Gastroesophageal sphincter (tissue), 3 donors: ENCODE measurements around the gene OLIG1.

Experiments
- POLR2A ChIP-seq, 2 donors: fragments of 450-650 bp; IDR thresholded peaks; one replicate each; pipeline ENCODE4 v1.6.1; 2017; ENCODE audit warnings: antibody characterized with exemption in 2 of 2, mild to moderate bottlenecking in 2 of 2, moderate library complexity in 1 of 2
- POLR2AphosphoS5 ChIP-seq: sonication (generic); formaldehyde crosslinking; IDR thresholded peaks from one replicate; pipeline ENCODE4 v1.6.1; 2017; ENCODE audit warnings: antibody characterized with exemption
- TF ChIP-seq, protein P1 (sequence below), 4 experiments: fragments of 200-600 bp in 2 of 4; fragments of 450-650 bp in 2 of 4; sonication (generic) in 1 of 4; IDR thresholded peaks; one replicate each; pipeline ENCODE4 v1.5.1; 2017 to 2019; ENCODE audit warnings: antibody characterized with exemption in 4 of 4, mild to moderate bottlenecking in 2 of 4, moderate library complexity in 2 of 4

DNA sequence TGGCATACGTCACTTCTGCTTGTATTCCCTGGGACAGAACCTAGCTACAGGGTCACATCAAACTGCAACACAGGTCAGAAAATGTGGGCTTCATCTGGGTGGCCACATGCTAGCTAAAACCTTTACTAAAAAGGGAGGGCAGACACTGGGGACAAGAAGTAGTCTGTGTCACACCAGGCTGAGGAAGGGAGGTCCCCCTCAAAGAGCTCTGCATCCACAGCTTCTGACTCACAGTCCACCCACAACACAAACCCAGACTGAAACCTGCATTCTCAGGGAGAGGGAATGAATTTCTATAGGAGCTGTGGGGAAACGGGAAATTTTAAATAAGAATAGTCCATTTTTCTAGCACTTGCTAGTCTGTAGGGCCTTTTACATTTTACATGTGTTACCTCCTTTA lies 28.0 kb upstream of the OLIG1 start:
- TF ChIP-seq, protein P1, sequence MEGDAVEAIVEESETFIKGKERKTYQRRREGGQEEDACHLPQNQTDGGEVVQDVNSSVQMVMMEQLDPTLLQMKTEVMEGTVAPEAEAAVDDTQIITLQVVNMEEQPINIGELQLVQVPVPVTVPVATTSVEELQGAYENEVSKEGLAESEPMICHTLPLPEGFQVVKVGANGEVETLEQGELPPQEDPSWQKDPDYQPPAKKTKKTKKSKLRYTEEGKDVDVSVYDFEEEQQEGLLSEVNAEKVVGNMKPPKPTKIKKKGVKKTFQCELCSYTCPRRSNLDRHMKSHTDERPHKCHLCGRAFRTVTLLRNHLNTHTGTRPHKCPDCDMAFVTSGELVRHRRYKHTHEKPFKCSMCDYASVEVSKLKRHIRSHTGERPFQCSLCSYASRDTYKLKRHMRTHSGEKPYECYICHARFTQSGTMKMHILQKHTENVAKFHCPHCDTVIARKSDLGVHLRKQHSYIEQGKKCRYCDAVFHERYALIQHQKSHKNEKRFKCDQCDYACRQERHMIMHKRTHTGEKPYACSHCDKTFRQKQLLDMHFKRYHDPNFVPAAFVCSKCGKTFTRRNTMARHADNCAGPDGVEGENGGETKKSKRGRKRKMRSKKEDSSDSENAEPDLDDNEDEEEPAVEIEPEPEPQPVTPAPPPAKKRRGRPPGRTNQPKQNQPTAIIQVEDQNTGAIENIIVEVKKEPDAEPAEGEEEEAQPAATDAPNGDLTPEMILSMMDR (IDR thresholded peaks at IDR 0.05), result no peak
- TF ChIP-seq POLR2A (IDR thresholded peaks at IDR 0.05), result no peak
- no peak for TF ChIP-seq POLR2AphosphoS5
